ELF-1 (cell line): ENCODE results near the gene CD200.
"Not testable (repeated sequence)": the region's sequence is repeated elsewhere in the genome, so short reads cannot be mapped to it uniquely, and the experiment has no call there.

ENCODE experiments used
- DNase-seq: peaks from one replicate; pipeline ENCODE4 v3.0.0-alpha.2; 2016; ENCODE audit warnings: low read depth, low spot score

CD200 gene

GRCh38 chr3:112357930-112358780, 25.2 kb downstream of the CD200 start:
- no peak for DNase-seq

- no peak for DNase-seq
These were observed 27.6 kb downstream of the CD200 start for GRCh38 chr3:112360561-112360960.

GRCh38 chr3:112362221-112362620, 29.3 kb downstream of the CD200 start:
- no peak for DNase-seq

GRCh38 chr3:112364291-112364690, 31.3 kb downstream of the CD200 start:
- DNase-seq = no peak

- no peak for DNase-seq
These were observed 32.1 kb downstream of the CD200 start for GRCh38 chr3:112365035-112365434.

- DNase-seq = no peak
These were observed 32.7 kb downstream of the CD200 start for GRCh38 chr3:112365636-112366035.

- DNase-seq = no peak
These were observed 33.6 kb downstream of the CD200 start for GRCh38 chr3:112366522-112366921.

GRCh38 chr3:112371569-112371968, 38.6 kb downstream of the CD200 start:
- DNase-seq = no peak

- no peak for DNase-seq
These were observed 39.4 kb downstream of the CD200 start for GRCh38 chr3:112372396-112372795.

- DNase-seq = no peak
These were observed 40.5 kb downstream of the CD200 start for GRCh38 chr3:112373476-112373875.

- no peak for DNase-seq
These were observed 41.0 kb downstream of the CD200 start for GRCh38 chr3:112373924-112374323.

GRCh38 chr3:112374333-112374734, 41.4 kb downstream of the CD200 start:
- DNase-seq = no peak

GRCh38 chr3:112375117-112375516, 42.2 kb downstream of the CD200 start:
- DNase-seq = no peak

GRCh38 chr3:112376241-112376911, 43.4 kb downstream of the CD200 start:
- DNase-seq = no peak

- DNase-seq = no peak
These were observed 44.0 kb downstream of the CD200 start for GRCh38 chr3:112376992-112377391.

GRCh38 chr3:112377568-112378071, 44.7 kb downstream of the CD200 start:
- DNase-seq = no peak

- DNase-seq = not testable (repeated sequence)
These were observed 45.4 kb downstream of the CD200 start for GRCh38 chr3:112378347-112378746.

GRCh38 chr3:112379020-112379690, 46.2 kb downstream of the CD200 start:
- DNase-seq = no peak

- DNase-seq = no peak
These were observed 49.0 kb downstream of the CD200 start for GRCh38 chr3:112381673-112382542.

GRCh38 chr3:112382543-112383160, 49.7 kb downstream of the CD200 start:
- DNase-seq = no peak

- no peak for DNase-seq
These were observed 51.8 kb downstream of the CD200 start for GRCh38 chr3:112384769-112385168.
